Mesothelial cell of epicardium (in vitro differentiated cells): ENCODE data around the gene SLC2A5. TPM values are rescaled to one million over a fixed set of nuclear protein-coding genes. Genes with fewer than 3 reads are reported as not detected.

Experiments used
- DNase-seq, 2 experiments: peaks; one replicate each; pipeline ENCODE4 v3.0.0; 2021; ENCODE audit warnings: low spot score in 2 of 2; ENCODE audit not compliant: unreplicated experiment in 2 of 2
- H3K27ac Mint-ChIP-seq: 2 replicates; pipeline ENCODE4 v1.8.0; 2021; ENCODE audit warnings: mixed read lengths
- H3K27me3 Mint-ChIP-seq: 2 replicates; pipeline ENCODE4 v1.8.0; 2021; ENCODE audit warnings: low read depth, mixed read lengths
- H3K36me3 Mint-ChIP-seq: 2 replicates; pipeline ENCODE4 v1.8.0; 2021; ENCODE audit warnings: mixed read lengths
- H3K4me1 Mint-ChIP-seq: 2 replicates; pipeline ENCODE4 v1.8.0; 2021; ENCODE audit warnings: mixed read lengths
- H3K4me3 Mint-ChIP-seq: 2 replicates; pipeline ENCODE4 v1.8.0; 2021; ENCODE audit warnings: mild to moderate bottlenecking, moderate library complexity, mixed read lengths
- H3K9me3 Mint-ChIP-seq: 2 replicates; pipeline ENCODE4 v1.8.0; 2021; ENCODE audit warnings: mixed read lengths
- CTCF ChIP-seq: fragments of 200-600 bp; sonication (generic); IDR thresholded peaks from one replicate; pipeline ENCODE4 v1.5.0; 2021; ENCODE audit warnings: antibody characterized with exemption; ENCODE audit not compliant: unreplicated experiment
- total RNA-seq: library from RNA; stranded (reverse); gene quantifications from 3 replicates; pipeline ENCODE4 v1.2.1, GENCODE V29; 2021

SLC2A5 gene
- total RNA-seq, 1 donor from 2014 or later, result 0.13 TPM

DNA sequence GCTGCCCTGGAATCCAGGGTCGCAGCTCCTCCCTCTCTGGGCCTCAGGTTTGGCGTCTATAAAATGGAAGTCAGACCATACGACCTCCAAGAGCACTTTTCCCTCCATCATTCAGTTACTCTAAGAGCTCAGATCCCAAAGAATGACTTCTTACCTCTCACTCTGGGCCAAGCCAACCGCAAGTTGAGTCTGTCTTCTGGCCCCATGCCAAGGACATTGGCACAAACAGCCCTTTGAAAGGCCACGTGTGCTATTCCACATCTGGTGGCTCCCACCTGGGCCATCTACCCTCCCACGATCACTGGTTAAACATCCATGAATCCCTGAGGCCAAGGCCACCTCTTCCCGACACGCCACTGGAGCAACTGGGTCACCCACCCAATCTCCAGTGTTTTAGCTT, 55.6 kb downstream of the SLC2A5 start:
- DNase-seq, result no peak

GRCh38 chr1:9010781-9011323, 58.6 kb downstream of the SLC2A5 start:
- Mint-ChIP-seq H3K27ac (no peak overlapping the region), H3K4me1 (no peaks in the 10 kb centered on the region), H3K9me3 (no peaks in the 10 kb centered on the region), H3K27me3 (peaks cover 3% of the 10 kb centered on the region), H3K4me3 (no peak overlapping the region), H3K36me3 (no peaks in the 10 kb centered on the region)
- TF ChIP-seq CTCF, result no peak
- no peak for DNase-seq

More for the DNA sequence above, 55.6 kb downstream of the SLC2A5 start:
- Mint-ChIP-seq H3K36me3 (no peaks in the 10 kb centered on the region), H3K27me3 (peaks cover 6% of the 10 kb centered on the region), H3K9me3 (no peaks in the 10 kb centered on the region), H3K4me1 (peaks cover 13% of the 10 kb centered on the region), H3K27ac (no peak overlapping the region), H3K4me3 (no peak overlapping the region)
- no peak for TF ChIP-seq CTCF

- H3K27ac Mint-ChIP-seq, result no peak overlapping the region
- no peaks in the 10 kb centered on the region for H3K4me1 Mint-ChIP-seq
- DNase-seq, result no peak
- peak; percentile 28 for TF ChIP-seq CTCF
- H3K4me3 Mint-ChIP-seq, result no peak overlapping the region
- peaks cover 3% of the 10 kb centered on the region for H3K27me3 Mint-ChIP-seq
- no peaks in the 10 kb centered on the region for H3K9me3 Mint-ChIP-seq
- no peaks in the 10 kb centered on the region for H3K36me3 Mint-ChIP-seq
Measured at GRCh38 chr1:9009438-9010370, 59.7 kb downstream of the SLC2A5 start.

DNA sequence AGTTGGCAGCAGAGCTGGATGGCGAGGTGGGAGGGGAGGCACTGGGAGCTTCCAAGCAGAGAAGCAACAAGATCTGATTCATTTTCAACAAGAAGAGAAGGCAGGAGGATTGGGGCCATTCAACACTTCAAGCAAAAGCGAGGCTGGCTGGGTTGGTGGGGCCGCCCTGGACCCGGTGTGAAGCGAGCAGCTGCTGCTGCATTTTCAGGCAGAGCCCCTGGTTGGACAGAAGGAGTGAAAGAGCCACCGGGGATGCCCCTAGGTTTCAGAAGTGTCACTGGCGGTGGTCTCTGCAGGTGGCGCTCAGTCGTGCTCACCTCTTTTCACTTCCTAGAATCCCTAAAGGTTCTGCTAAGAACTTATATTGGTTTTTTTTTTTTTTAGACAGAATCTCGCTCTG, 61.2 kb downstream of the SLC2A5 start:
- Mint-ChIP-seq H3K27ac (no peak overlapping the region), H3K27me3 (peaks cover 3% of the 10 kb centered on the region), H3K4me3 (no peak overlapping the region), H3K4me1 (no peaks in the 10 kb centered on the region), H3K36me3 (no peaks in the 10 kb centered on the region), H3K9me3 (no peaks in the 10 kb centered on the region)
- DNase-seq, result no peak
- TF ChIP-seq CTCF, result no peak

DNA sequence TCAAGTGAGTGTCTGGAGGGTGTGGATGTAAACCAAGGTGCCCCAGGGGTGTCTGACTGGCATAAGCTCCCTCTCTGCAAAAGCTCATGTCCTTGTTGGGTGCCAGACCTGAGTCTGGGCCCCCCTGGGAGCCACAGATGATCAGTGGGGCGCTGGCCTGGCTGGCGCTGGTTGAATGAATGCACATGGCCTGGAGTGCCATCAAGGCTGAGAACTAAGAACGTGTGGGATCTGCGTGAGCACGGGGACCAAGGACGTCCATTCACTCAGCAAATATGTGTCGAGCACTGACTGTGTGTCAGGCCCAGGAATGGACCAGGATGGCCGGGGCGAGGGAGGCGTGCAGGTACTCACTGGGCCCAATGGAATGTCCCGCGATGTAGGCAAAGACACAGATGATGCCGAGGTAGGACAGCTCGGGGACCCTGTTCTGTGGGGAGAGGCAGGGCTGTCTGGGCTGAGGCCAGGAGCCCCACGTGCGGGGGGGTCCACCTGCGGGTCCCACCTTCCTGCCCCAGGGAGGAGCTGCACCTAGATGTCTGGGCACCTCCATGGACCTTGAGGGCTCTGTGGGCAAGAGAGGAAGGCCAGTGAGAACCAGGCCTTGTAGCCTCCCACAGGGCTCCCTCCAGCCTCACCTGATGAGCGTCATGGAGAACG, 62.3 kb downstream of the SLC2A5 start:
- no peak for TF ChIP-seq CTCF
- DNase-seq, result no peak
- Mint-ChIP-seq H3K27me3 (peaks cover 3% of the 10 kb centered on the region), H3K4me3 (no peak overlapping the region), H3K9me3 (no peaks in the 10 kb centered on the region), H3K4me1 (peaks cover 3% of the 10 kb centered on the region), H3K27ac (no peak overlapping the region), H3K36me3 (no peaks in the 10 kb centered on the region)
